ENCODE results near the gene ADK. TPM values are rescaled to one million over a fixed set of nuclear protein-coding genes. Genes with fewer than 3 reads are reported as not detected.

Gene ADK
- total and polyA plus RNA-seq, 2 experiments from 2014 or later: 39.9 to 53.0 TPM

- no peak overlapping the region for H3K4me3 ChIP-seq
- Mint-ChIP-seq H3K27ac (no peak overlapping the region), H3K27me3 (ENCODE audit: insufficient read depth, low read depth, poor library complexity) (no peaks in the 10 kb centered on the region), H3K36me3 (ENCODE audit: low read depth) (no peaks in the 10 kb centered on the region), H3K9me3 (no peaks in the 10 kb centered on the region), H3K4me3 (no peak overlapping the region), H3K4me1 (peaks cover 14% of the 10 kb centered on the region)
- no peak overlapping the region for H2AFZ ChIP-seq
- H3K4me2 ChIP-seq: no peak overlapping the region
- no peaks in the 10 kb centered on the region for H3K36me3 ChIP-seq (ENCODE audit: insufficient read depth)
- peaks cover 6% of the 10 kb centered on the region for H3K4me1 ChIP-seq (ENCODE audit: insufficient read depth)
- no peak overlapping the region for H3K27ac ChIP-seq (ENCODE audit: low read depth)
- no peaks in the 10 kb centered on the region for H3K27me3 ChIP-seq (ENCODE audit: insufficient read depth)
- no peaks in the 10 kb centered on the region for H3K79me2 ChIP-seq (replicated peaks; ENCODE audit: insufficient read depth)
- H3K9me2 ChIP-seq (ENCODE audit: insufficient read depth): no peaks in the 10 kb centered on the region
- ATAC-seq (no peak), DNase-seq (ENCODE audit: low spot score) (no peak)
- no peaks in the 10 kb centered on the region for H3F3A ChIP-seq (replicated peaks; ENCODE audit: low read depth)
- TF ChIP-seq JUNB (IDR thresholded peaks at IDR 0.05; ENCODE audit: unreplicated experiment): no peak
- no peak for TF ChIP-seq ZNF331 (CRISPR knock-in tag; IDR thresholded peaks at IDR 0.05; ENCODE audit: low read depth)
- TF ChIP-seq, protein P1, sequence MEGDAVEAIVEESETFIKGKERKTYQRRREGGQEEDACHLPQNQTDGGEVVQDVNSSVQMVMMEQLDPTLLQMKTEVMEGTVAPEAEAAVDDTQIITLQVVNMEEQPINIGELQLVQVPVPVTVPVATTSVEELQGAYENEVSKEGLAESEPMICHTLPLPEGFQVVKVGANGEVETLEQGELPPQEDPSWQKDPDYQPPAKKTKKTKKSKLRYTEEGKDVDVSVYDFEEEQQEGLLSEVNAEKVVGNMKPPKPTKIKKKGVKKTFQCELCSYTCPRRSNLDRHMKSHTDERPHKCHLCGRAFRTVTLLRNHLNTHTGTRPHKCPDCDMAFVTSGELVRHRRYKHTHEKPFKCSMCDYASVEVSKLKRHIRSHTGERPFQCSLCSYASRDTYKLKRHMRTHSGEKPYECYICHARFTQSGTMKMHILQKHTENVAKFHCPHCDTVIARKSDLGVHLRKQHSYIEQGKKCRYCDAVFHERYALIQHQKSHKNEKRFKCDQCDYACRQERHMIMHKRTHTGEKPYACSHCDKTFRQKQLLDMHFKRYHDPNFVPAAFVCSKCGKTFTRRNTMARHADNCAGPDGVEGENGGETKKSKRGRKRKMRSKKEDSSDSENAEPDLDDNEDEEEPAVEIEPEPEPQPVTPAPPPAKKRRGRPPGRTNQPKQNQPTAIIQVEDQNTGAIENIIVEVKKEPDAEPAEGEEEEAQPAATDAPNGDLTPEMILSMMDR (conservative IDR thresholded peaks at IDR 0.05; ENCODE audit: low read depth in 2 of 2): no peak
- TF ChIP-seq, protein P2, sequence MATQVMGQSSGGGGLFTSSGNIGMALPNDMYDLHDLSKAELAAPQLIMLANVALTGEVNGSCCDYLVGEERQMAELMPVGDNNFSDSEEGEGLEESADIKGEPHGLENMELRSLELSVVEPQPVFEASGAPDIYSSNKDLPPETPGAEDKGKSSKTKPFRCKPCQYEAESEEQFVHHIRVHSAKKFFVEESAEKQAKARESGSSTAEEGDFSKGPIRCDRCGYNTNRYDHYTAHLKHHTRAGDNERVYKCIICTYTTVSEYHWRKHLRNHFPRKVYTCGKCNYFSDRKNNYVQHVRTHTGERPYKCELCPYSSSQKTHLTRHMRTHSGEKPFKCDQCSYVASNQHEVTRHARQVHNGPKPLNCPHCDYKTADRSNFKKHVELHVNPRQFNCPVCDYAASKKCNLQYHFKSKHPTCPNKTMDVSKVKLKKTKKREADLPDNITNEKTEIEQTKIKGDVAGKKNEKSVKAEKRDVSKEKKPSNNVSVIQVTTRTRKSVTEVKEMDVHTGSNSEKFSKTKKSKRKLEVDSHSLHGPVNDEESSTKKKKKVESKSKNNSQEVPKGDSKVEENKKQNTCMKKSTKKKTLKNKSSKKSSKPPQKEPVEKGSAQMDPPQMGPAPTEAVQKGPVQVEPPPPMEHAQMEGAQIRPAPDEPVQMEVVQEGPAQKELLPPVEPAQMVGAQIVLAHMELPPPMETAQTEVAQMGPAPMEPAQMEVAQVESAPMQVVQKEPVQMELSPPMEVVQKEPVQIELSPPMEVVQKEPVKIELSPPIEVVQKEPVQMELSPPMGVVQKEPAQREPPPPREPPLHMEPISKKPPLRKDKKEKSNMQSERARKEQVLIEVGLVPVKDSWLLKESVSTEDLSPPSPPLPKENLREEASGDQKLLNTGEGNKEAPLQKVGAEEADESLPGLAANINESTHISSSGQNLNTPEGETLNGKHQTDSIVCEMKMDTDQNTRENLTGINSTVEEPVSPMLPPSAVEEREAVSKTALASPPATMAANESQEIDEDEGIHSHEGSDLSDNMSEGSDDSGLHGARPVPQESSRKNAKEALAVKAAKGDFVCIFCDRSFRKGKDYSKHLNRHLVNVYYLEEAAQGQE (IDR thresholded peaks at IDR 0.05; ENCODE audit: unreplicated experiment): no peak
- no peak for TF ChIP-seq EZH2phosphoT487 (IDR thresholded peaks at IDR 0.05; ENCODE audit: unreplicated experiment)
- TF ChIP-seq STAT1 (IDR thresholded peaks at IDR 0.05; ENCODE audit: unreplicated experiment): no peak
- no peak for TF ChIP-seq ZNF114 (CRISPR knock-in tag; IDR thresholded peaks at IDR 0.05)
- no peak for TF ChIP-seq NANOG (IDR thresholded peaks at IDR 0.05; ENCODE audit: borderline replicate concordance)
- TF ChIP-seq, protein P3, sequence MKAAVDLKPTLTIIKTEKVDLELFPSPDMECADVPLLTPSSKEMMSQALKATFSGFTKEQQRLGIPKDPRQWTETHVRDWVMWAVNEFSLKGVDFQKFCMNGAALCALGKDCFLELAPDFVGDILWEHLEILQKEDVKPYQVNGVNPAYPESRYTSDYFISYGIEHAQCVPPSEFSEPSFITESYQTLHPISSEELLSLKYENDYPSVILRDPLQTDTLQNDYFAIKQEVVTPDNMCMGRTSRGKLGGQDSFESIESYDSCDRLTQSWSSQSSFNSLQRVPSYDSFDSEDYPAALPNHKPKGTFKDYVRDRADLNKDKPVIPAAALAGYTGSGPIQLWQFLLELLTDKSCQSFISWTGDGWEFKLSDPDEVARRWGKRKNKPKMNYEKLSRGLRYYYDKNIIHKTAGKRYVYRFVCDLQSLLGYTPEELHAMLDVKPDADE (IDR thresholded peaks at IDR 0.05): no peak
- no peaks in the 10 kb centered on the region for H4K20me1 ChIP-seq (replicated peaks; ENCODE audit: insufficient read depth)
These were observed 370.5 kb downstream of the ADK start for GRCh38 chr10:74521526-74521925.

- H4K20me1 ChIP-seq (replicated peaks; ENCODE audit: insufficient read depth): no peaks in the 10 kb centered on the region
- no peaks in the 10 kb centered on the region for H3F3A ChIP-seq (replicated peaks; ENCODE audit: low read depth)
- H3K4me1 ChIP-seq (ENCODE audit: insufficient read depth): peaks cover 6% of the 10 kb centered on the region
- no peak overlapping the region for H3K27ac ChIP-seq (ENCODE audit: low read depth)
- no peaks in the 10 kb centered on the region for H3K9me2 ChIP-seq (ENCODE audit: insufficient read depth)
- no peaks in the 10 kb centered on the region for H3K36me3 ChIP-seq (ENCODE audit: insufficient read depth)
- no peak for ATAC-seq
- peaks cover 14% of the 10 kb centered on the region for H3K4me1 Mint-ChIP-seq
- H3K27me3 Mint-ChIP-seq (ENCODE audit: insufficient read depth, low read depth, poor library complexity): peaks cover 4% of the 10 kb centered on the region
- H3K4me3 ChIP-seq: no peak overlapping the region
- H3K9me3 Mint-ChIP-seq: no peaks in the 10 kb centered on the region
- no peak overlapping the region for H3K4me3 Mint-ChIP-seq
- H3K27me3 ChIP-seq (ENCODE audit: insufficient read depth): no peaks in the 10 kb centered on the region
- H3K79me2 ChIP-seq (replicated peaks; ENCODE audit: insufficient read depth): no peaks in the 10 kb centered on the region
- no peak overlapping the region for H3K27ac Mint-ChIP-seq
- H2AFZ ChIP-seq: no peak overlapping the region
- no peak for DNase-seq (ENCODE audit: low spot score)
- no peaks in the 10 kb centered on the region for H3K36me3 Mint-ChIP-seq (ENCODE audit: low read depth)
- H3K4me2 ChIP-seq: no peak overlapping the region
- TF ChIP-seq EZH2phosphoT487 (IDR thresholded peaks at IDR 0.05; ENCODE audit: unreplicated experiment) (no peak), ZNF331 (CRISPR knock-in tag; IDR thresholded peaks at IDR 0.05; ENCODE audit: low read depth) (no peak)
- TF ChIP-seq, protein P4, sequence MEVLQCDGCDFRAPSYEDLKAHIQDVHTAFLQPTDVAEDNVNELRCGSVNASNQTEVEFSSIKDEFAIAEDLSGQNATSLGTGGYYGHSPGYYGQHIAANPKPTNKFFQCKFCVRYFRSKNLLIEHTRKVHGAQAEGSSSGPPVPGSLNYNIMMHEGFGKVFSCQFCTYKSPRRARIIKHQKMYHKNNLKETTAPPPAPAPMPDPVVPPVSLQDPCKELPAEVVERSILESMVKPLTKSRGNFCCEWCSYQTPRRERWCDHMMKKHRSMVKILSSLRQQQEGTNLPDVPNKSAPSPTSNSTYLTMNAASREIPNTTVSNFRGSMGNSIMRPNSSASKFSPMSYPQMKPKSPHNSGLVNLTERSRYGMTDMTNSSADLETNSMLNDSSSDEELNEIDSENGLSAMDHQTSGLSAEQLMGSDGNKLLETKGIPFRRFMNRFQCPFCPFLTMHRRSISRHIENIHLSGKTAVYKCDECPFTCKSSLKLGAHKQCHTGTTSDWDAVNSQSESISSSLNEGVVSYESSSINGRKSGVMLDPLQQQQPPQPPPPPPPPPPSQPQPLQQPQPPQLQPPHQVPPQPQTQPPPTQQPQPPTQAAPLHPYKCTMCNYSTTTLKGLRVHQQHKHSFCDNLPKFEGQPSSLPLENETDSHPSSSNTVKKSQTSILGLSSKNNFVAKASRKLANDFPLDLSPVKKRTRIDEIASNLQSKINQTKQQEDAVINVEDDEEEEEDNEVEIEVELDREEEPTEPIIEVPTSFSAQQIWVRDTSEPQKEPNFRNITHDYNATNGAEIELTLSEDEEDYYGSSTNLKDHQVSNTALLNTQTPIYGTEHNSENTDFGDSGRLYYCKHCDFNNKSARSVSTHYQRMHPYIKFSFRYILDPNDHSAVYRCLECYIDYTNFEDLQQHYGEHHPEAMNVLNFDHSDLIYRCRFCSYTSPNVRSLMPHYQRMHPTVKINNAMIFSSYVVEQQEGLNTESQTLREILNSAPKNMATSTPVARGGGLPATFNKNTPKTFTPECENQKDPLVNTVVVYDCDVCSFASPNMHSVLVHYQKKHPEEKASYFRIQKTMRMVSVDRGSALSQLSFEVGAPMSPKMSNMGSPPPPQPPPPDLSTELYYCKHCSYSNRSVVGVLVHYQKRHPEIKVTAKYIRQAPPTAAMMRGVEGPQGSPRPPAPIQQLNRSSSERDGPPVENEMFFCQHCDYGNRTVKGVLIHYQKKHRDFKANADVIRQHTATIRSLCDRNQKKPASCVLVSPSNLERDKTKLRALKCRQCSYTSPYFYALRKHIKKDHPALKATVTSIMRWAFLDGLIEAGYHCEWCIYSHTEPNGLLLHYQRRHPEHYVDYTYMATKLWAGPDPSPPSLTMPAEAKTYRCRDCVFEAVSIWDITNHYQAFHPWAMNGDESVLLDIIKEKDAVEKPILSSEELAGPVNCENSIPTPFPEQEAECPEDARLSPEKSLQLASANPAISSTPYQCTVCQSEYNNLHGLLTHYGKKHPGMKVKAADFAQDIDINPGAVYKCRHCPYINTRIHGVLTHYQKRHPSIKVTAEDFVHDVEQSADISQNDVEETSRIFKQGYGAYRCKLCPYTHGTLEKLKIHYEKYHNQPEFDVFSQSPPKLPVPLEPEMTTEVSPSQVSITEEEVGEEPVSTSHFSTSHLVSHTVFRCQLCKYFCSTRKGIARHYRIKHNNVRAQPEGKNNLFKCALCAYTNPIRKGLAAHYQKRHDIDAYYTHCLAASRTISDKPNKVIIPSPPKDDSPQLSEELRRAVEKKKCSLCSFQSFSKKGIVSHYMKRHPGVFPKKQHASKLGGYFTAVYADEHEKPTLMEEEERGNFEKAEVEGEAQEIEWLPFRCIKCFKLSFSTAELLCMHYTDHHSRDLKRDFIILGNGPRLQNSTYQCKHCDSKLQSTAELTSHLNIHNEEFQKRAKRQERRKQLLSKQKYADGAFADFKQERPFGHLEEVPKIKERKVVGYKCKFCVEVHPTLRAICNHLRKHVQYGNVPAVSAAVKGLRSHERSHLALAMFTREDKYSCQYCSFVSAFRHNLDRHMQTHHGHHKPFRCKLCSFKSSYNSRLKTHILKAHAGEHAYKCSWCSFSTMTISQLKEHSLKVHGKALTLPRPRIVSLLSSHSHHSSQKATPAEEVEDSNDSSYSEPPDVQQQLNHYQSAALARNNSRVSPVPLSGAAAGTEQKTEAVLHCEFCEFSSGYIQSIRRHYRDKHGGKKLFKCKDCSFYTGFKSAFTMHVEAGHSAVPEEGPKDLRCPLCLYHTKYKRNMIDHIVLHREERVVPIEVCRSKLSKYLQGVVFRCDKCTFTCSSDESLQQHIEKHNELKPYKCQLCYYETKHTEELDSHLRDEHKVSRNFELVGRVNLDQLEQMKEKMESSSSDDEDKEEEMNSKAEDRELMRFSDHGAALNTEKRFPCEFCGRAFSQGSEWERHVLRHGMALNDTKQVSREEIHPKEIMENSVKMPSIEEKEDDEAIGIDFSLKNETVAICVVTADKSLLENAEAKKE (CRISPR knock-in tag; IDR thresholded peaks at IDR 0.05): no peak
These were observed 372.2 kb downstream of the ADK start for GRCh38 chr10:74523199-74523598.
